HepG2 (cell line): ENCODE results near the gene BMF. TPM values are rescaled to one million over a fixed set of nuclear protein-coding genes. Genes with fewer than 3 reads are reported as not detected.

ENCODE experiments used
- RFX3 ChIP-seq: IDR thresholded peaks from 2 replicates; pipeline ENCODE4 v1.6.1; 2016; ENCODE audit warnings: missing biosample characterization, missing genetic modification reagents
- THAP9 ChIP-seq: sonication (generic); formaldehyde crosslinking; IDR thresholded peaks from 2 replicates; pipeline ENCODE4; 2020; ENCODE audit warnings: missing genetic modification reagents, mild to moderate bottlenecking, borderline replicate concordance
- ZNF574 ChIP-seq: sonication (generic); formaldehyde crosslinking; IDR thresholded peaks from 2 replicates; pipeline ENCODE4 v1.4.0; 2020; ENCODE audit warnings: missing genetic modification reagents
- polyA plus RNA-seq, 8 experiments: library from polyadenylated mRNA; depleted of rRNA in 3 of 8; stranded (reverse) in 7 of 8; unstranded in 1 of 8; fragments of >200 nt; fragmentation: Illumina TruSeq in 4 of 8; extraction: Trizol in 4 of 8; gene quantifications; 2 replicates each; pipeline versions ENCODE4 v1.2.1 to v1.2.3, GENCODE V29; 2011 to 2016; ENCODE audit warnings: low read depth in 4 of 8, missing spikeins in 1 of 8, mixed read lengths in 1 of 8; ENCODE audit not compliant: insufficient read depth in 1 of 8
- total RNA-seq, 5 experiments: library from RNA; depleted of rRNA; stranded (reverse); fragments of >200 nt; fragmentation: Illumina TruSeq; extraction: Trizol; gene quantifications; 2 replicates each; pipeline ENCODE4 v1.2.3, GENCODE V29; 2016; ENCODE audit warnings: low read depth in 1 of 5

Gene BMF
- total and polyA plus RNA-seq, 2 of the 13 experiments (the other 11 are each of a cell fraction or from before 2014, with no cell fraction given): 8.7 to 15.9 TPM

- TF ChIP-seq ZNF574 (CRISPR knock-in tag) (peak; percentile 27; the same call in 1 of the 2 replicates), THAP9 (CRISPR knock-in tag) (peak; percentile 45; the same call in 1 of the 2 replicates), RFX3 (CRISPR knock-in tag) (no peak)
- TF ChIP-seq, all 625 proteins: peak for 140
These were observed 39.2 kb downstream of the BMF start (continued) for GRCh38 chr15:40069178-40070165.
